DOHH2 (cell line): Measurements from ENCODE around the gene ABCB11.

Experiments
- H3F3A ChIP-seq: fragments of 200-600 bp; sonication (generic), shearing (Covaris generic); 2 replicates; pipeline ENCODE4 v1.6.0; 2016; ENCODE audit warnings: antibody characterized with exemption, mild to moderate bottlenecking; ENCODE audit not compliant: control insufficient read depth, insufficient read depth
- H3K27ac ChIP-seq: fragments of 200-600 bp; sonication (generic); 2 replicates; pipeline ENCODE4 v1.5.1; 2014; ENCODE audit warnings: low read depth, mild to moderate bottlenecking, low read length, moderate library complexity
- H3K27me3 ChIP-seq: fragments of 200-600 bp; sonication (generic); 2 replicates; pipeline ENCODE4 v1.6.1; 2014; ENCODE audit warnings: mild to moderate bottlenecking, low read length, mixed read lengths; ENCODE audit not compliant: control insufficient read depth
- H3K36me3 ChIP-seq: fragments of 200-600 bp; sonication (generic); 2 replicates; pipeline ENCODE4 v1.6.1; 2014; ENCODE audit warnings: mild to moderate bottlenecking, low read length, moderate library complexity, mixed read lengths; ENCODE audit not compliant: control insufficient read depth
- H3K4me1 ChIP-seq: fragments of 200-600 bp; sonication (generic); 2 replicates; pipeline ENCODE4 v1.6.1; 2014; ENCODE audit warnings: mild to moderate bottlenecking, low read length, mixed read lengths; ENCODE audit not compliant: control insufficient read depth
- H3K4me2 ChIP-seq: fragments of 200-600 bp; sonication (generic); 2 replicates; pipeline ENCODE4 v1.6.0; 2014; ENCODE audit warnings: mild to moderate bottlenecking, low read length, moderate library complexity
- H3K4me3 ChIP-seq: fragments of 200-600 bp; sonication (generic); 2 replicates; pipeline ENCODE4 v1.5.1; 2014; ENCODE audit warnings: mild to moderate bottlenecking, low read length, mixed read lengths
- H3K79me2 ChIP-seq: fragments of 200-600 bp; sonication (generic); 2 replicates; pipeline ENCODE4 v1.6.1; 2014; ENCODE audit warnings: mild to moderate bottlenecking, low read length, mixed read lengths; ENCODE audit not compliant: control insufficient read depth
- H3K9me2 ChIP-seq: fragments of 200-600 bp; sonication (generic); replicated peaks from 2 replicates; pipeline ENCODE4 v1.6.1; 2014; ENCODE audit warnings: mild to moderate bottlenecking, low read length, mixed read lengths; ENCODE audit not compliant: control insufficient read depth
- H3K9me3 ChIP-seq: fragments of 200-600 bp; sonication (generic); 2 replicates; pipeline ENCODE4 v1.6.1; 2014; ENCODE audit warnings: antibody characterized with exemption, low read length, mixed read lengths; ENCODE audit not compliant: control insufficient read depth, insufficient read depth
- H4K20me1 ChIP-seq: fragments of 200-600 bp; sonication (generic); 2 replicates; pipeline ENCODE4 v1.6.0; 2014; ENCODE audit warnings: low read depth, mild to moderate bottlenecking, antibody characterized with exemption, low read length, moderate library complexity; ENCODE audit not compliant: control insufficient read depth, insufficient read depth
- CTCF ChIP-seq: fragments of 200-600 bp; sonication (generic); IDR thresholded peaks from one replicate; pipeline ENCODE4 v1.5.1; 2014; ENCODE audit warnings: antibody characterized with exemption, mild to moderate bottlenecking, low read depth, low read length; ENCODE audit not compliant: poor library complexity, severe bottlenecking
- EZH2phosphoT487 ChIP-seq: fragments of 200-600 bp; sonication (generic); IDR thresholded peaks from 2 replicates; pipeline ENCODE4 v1.6.1; 2017; ENCODE audit warnings: borderline replicate concordance, mild to moderate bottlenecking, antibody characterized with exemption, low read length, moderate library complexity, mixed read lengths

ABCB11 gene

GRCh38 chr2:169046440-169047151 is 15.5 kb upstream of the ABCB11 start:
- no peak overlapping the region for H3K27ac ChIP-seq
- TF ChIP-seq EZH2phosphoT487 (no peak), CTCF (no peak)
- H4K20me1 ChIP-seq = no peaks in the 10 kb centered on the region
- no peak overlapping the region for H3K4me2 ChIP-seq
- H3F3A ChIP-seq = no peaks in the 10 kb centered on the region
- peaks cover 7% of the 10 kb centered on the region; the same call in 1 of the 2 replicates for H3K9me3 ChIP-seq
- no peaks in the 10 kb centered on the region for H3K79me2 ChIP-seq
- H3K9me2 ChIP-seq = no peaks in the 10 kb centered on the region
- H3K4me3 ChIP-seq = no peak overlapping the region
- no peaks in the 10 kb centered on the region for H3K36me3 ChIP-seq
- H3K4me1 ChIP-seq = no peaks in the 10 kb centered on the region
- H3K27me3 ChIP-seq = no peaks in the 10 kb centered on the region; the same call in 1 of the 2 replicates

GRCh38 chr2:169042856-169043255 is 11.7 kb upstream of the ABCB11 start:
- H3K4me1 ChIP-seq = peaks cover 5% of the 10 kb centered on the region; the same call in 1 of the 2 replicates

GRCh38 chr2:169041594-169041993 is 10.5 kb upstream of the ABCB11 start:
- Histone ChIP-seq H3K4me1 (peaks cover 5% of the 10 kb centered on the region; the same call in 1 of the 2 replicates), H4K20me1 (no peaks in the 10 kb centered on the region), H3K4me2 (no peak overlapping the region), H3K79me2 (no peaks in the 10 kb centered on the region), H3K9me2 (no peaks in the 10 kb centered on the region), H3K9me3 (peaks cover 7% of the 10 kb centered on the region; the same call in 1 of the 2 replicates), H3K27me3 (no peaks in the 10 kb centered on the region), H3F3A (no peaks in the 10 kb centered on the region), H3K27ac (no peak overlapping the region), H3K36me3 (no peaks in the 10 kb centered on the region), H3K4me3 (no peak overlapping the region)
- TF ChIP-seq EZH2phosphoT487 (no peak), CTCF (no peak)

More at GRCh38 chr2:169042856-169043255, 11.7 kb upstream of the ABCB11 start:
- Histone ChIP-seq H3K27ac (no peak overlapping the region), H3K79me2 (no peaks in the 10 kb centered on the region), H3K4me3 (no peak overlapping the region), H3K36me3 (no peaks in the 10 kb centered on the region), H3K9me2 (no peaks in the 10 kb centered on the region), H3K27me3 (no peaks in the 10 kb centered on the region; the same call in 1 of the 2 replicates), H3K4me2 (no peak overlapping the region), H3K9me3 (peaks cover 7% of the 10 kb centered on the region; the same call in 1 of the 2 replicates), H3F3A (no peaks in the 10 kb centered on the region), H4K20me1 (no peaks in the 10 kb centered on the region)
- TF ChIP-seq CTCF (no peak), EZH2phosphoT487 (no peak)
